ENCODE results near the gene CYP19A1.

The CYP19A1 gene

GRCh38 chr15:51375966-51376640 is 37.7 kb upstream of the CYP19A1 start:
- Histone ChIP-seq H3K4me3 (ENCODE audit: low read depth in 1 of 2, low read length in 2 of 2) (no peak overlapping the region), H3K9me3 (ENCODE audit: control insufficient read depth in 1 of 2, low read length in 2 of 2) (no peaks in the 10 kb centered on the region), H3K27me3 (ENCODE audit: control insufficient read depth in 1 of 2, insufficient read depth in 2 of 2, low read length in 2 of 2) (no peaks in the 10 kb centered on the region), H3K9ac (ENCODE audit: low read depth in 1 of 2, low read length in 2 of 2) (no peak overlapping the region), H3K27ac (ENCODE audit: low read depth, low read length) (no peak overlapping the region), H3K36me3 (ENCODE audit: control insufficient read depth in 1 of 2, insufficient read depth in 2 of 2, low read length in 2 of 2) (no peaks in the 10 kb centered on the region), H3K4me1 (ENCODE audit: control insufficient read depth in 1 of 2, insufficient read depth in 2 of 2, low read length in 2 of 2) (peaks cover 2% of the 10 kb centered on the region in 2 donors)

- Histone ChIP-seq H3K4me1 (ENCODE audit: control insufficient read depth in 1 of 2, insufficient read depth in 2 of 2, low read length in 2 of 2) (no peaks in the 10 kb centered on the region), H3K27me3 (ENCODE audit: control insufficient read depth in 1 of 2, insufficient read depth in 2 of 2, low read length in 2 of 2) (no peaks in the 10 kb centered on the region), H3K9ac (ENCODE audit: low read depth in 1 of 2, low read length in 2 of 2) (no peak overlapping the region), H3K27ac (ENCODE audit: low read depth, low read length) (no peak overlapping the region), H3K4me3 (ENCODE audit: low read depth in 1 of 2, low read length in 2 of 2) (no peak overlapping the region), H3K36me3 (ENCODE audit: control insufficient read depth in 1 of 2, insufficient read depth in 2 of 2, low read length in 2 of 2) (no peaks in the 10 kb centered on the region), H3K9me3 (ENCODE audit: control insufficient read depth in 1 of 2, low read length in 2 of 2) (no peaks in the 10 kb centered on the region)
These were observed 35.7 kb upstream of the CYP19A1 start for GRCh38 chr15:51374131-51374530.

GRCh38 chr15:51371266-51371665 is 32.9 kb upstream of the CYP19A1 start:
- H3K36me3 ChIP-seq (ENCODE audit: control insufficient read depth in 1 of 2, insufficient read depth in 2 of 2, low read length in 2 of 2) = no peaks in the 10 kb centered on the region
- H3K27ac ChIP-seq (ENCODE audit: low read depth, low read length) = no peak overlapping the region
- H3K4me3 ChIP-seq (ENCODE audit: low read depth in 1 of 2, low read length in 2 of 2) = no peak overlapping the region
- no peaks in the 10 kb centered on the region for H3K9me3 ChIP-seq (ENCODE audit: control insufficient read depth in 1 of 2, low read length in 2 of 2)
- H3K4me1 ChIP-seq (ENCODE audit: control insufficient read depth in 1 of 2, insufficient read depth in 2 of 2, low read length in 2 of 2) = peaks cover 9 to 10% of the 10 kb centered on the region in 2 donors
- no peaks in the 10 kb centered on the region for H3K27me3 ChIP-seq (ENCODE audit: control insufficient read depth in 1 of 2, insufficient read depth in 2 of 2, low read length in 2 of 2)
- no peak overlapping the region for H3K9ac ChIP-seq (ENCODE audit: low read depth in 1 of 2, low read length in 2 of 2)

- Histone ChIP-seq H3K36me3 (ENCODE audit: control insufficient read depth in 1 of 2, insufficient read depth in 2 of 2, low read length in 2 of 2) (no peaks in the 10 kb centered on the region), H3K9me3 (ENCODE audit: control insufficient read depth in 1 of 2, low read length in 2 of 2) (no peaks in the 10 kb centered on the region), H3K27ac (ENCODE audit: low read depth, low read length) (no peak overlapping the region), H3K9ac (ENCODE audit: low read depth in 1 of 2, low read length in 2 of 2) (no peak overlapping the region), H3K4me3 (ENCODE audit: low read depth in 1 of 2, low read length in 2 of 2) (no peak overlapping the region), H3K4me1 (ENCODE audit: control insufficient read depth in 1 of 2, insufficient read depth in 2 of 2, low read length in 2 of 2) (peaks cover 9 to 10% of the 10 kb centered on the region in 2 donors), H3K27me3 (ENCODE audit: control insufficient read depth in 1 of 2, insufficient read depth in 2 of 2, low read length in 2 of 2) (no peaks in the 10 kb centered on the region)
These were observed 31.0 kb upstream of the CYP19A1 start for GRCh38 chr15:51369451-51369761.

- H3K9ac ChIP-seq (ENCODE audit: low read depth in 1 of 2, low read length in 2 of 2) = no peak overlapping the region
- no peak overlapping the region for H3K4me3 ChIP-seq (ENCODE audit: low read depth in 1 of 2, low read length in 2 of 2)
- H3K36me3 ChIP-seq (ENCODE audit: control insufficient read depth in 1 of 2, insufficient read depth in 2 of 2, low read length in 2 of 2) = no peaks in the 10 kb centered on the region
- no peak overlapping the region for H3K27ac ChIP-seq (ENCODE audit: low read depth, low read length)
- no peaks in the 10 kb centered on the region for H3K9me3 ChIP-seq (ENCODE audit: control insufficient read depth in 1 of 2, low read length in 2 of 2)
- peaks cover 9 to 10% of the 10 kb centered on the region in 2 donors for H3K4me1 ChIP-seq (ENCODE audit: control insufficient read depth in 1 of 2, insufficient read depth in 2 of 2, low read length in 2 of 2)
- H3K27me3 ChIP-seq (ENCODE audit: control insufficient read depth in 1 of 2, insufficient read depth in 2 of 2, low read length in 2 of 2) = no peaks in the 10 kb centered on the region
These were observed 30.5 kb upstream of the CYP19A1 start for GRCh38 chr15:51368751-51369450.

- Histone ChIP-seq H3K27me3 (ENCODE audit: control insufficient read depth in 1 of 2, insufficient read depth in 2 of 2, low read length in 2 of 2) (no peaks in the 10 kb centered on the region), H3K9me3 (ENCODE audit: control insufficient read depth in 1 of 2, low read length in 2 of 2) (no peaks in the 10 kb centered on the region), H3K36me3 (ENCODE audit: control insufficient read depth in 1 of 2, insufficient read depth in 2 of 2, low read length in 2 of 2) (no peaks in the 10 kb centered on the region), H3K27ac (ENCODE audit: low read depth, low read length) (no peak overlapping the region), H3K4me3 (ENCODE audit: low read depth in 1 of 2, low read length in 2 of 2) (no peak overlapping the region), H3K4me1 (ENCODE audit: control insufficient read depth in 1 of 2, insufficient read depth in 2 of 2, low read length in 2 of 2) (peaks cover 9 to 10% of the 10 kb centered on the region in 2 donors), H3K9ac (ENCODE audit: low read depth in 1 of 2, low read length in 2 of 2) (no peak overlapping the region)
These were observed 29.9 kb upstream of the CYP19A1 start for GRCh38 chr15:51368307-51368706.

GRCh38 chr15:51367322-51367976 is 29.1 kb upstream of the CYP19A1 start:
- Histone ChIP-seq H3K36me3 (ENCODE audit: control insufficient read depth in 1 of 2, insufficient read depth in 2 of 2, low read length in 2 of 2) (no peaks in the 10 kb centered on the region), H3K4me3 (ENCODE audit: low read depth in 1 of 2, low read length in 2 of 2) (no peak overlapping the region), H3K27me3 (ENCODE audit: control insufficient read depth in 1 of 2, insufficient read depth in 2 of 2, low read length in 2 of 2) (no peaks in the 10 kb centered on the region), H3K9me3 (ENCODE audit: control insufficient read depth in 1 of 2, low read length in 2 of 2) (no peaks in the 10 kb centered on the region), H3K4me1 (ENCODE audit: control insufficient read depth in 1 of 2, insufficient read depth in 2 of 2, low read length in 2 of 2) (peaks cover 9 to 10% of the 10 kb centered on the region in 2 donors), H3K27ac (ENCODE audit: low read depth, low read length) (no peak overlapping the region), H3K9ac (ENCODE audit: low read depth in 1 of 2, low read length in 2 of 2) (no peak overlapping the region)

GRCh38 chr15:51366920-51367319 is 28.5 kb upstream of the CYP19A1 start:
- Histone ChIP-seq H3K27me3 (ENCODE audit: control insufficient read depth in 1 of 2, insufficient read depth in 2 of 2, low read length in 2 of 2) (no peaks in the 10 kb centered on the region), H3K36me3 (ENCODE audit: control insufficient read depth in 1 of 2, insufficient read depth in 2 of 2, low read length in 2 of 2) (no peaks in the 10 kb centered on the region), H3K9ac (ENCODE audit: low read depth in 1 of 2, low read length in 2 of 2) (no peak overlapping the region), H3K27ac (ENCODE audit: low read depth, low read length) (no peak overlapping the region), H3K4me1 (ENCODE audit: control insufficient read depth in 1 of 2, insufficient read depth in 2 of 2, low read length in 2 of 2) (peaks cover 9 to 10% of the 10 kb centered on the region in 2 donors), H3K9me3 (ENCODE audit: control insufficient read depth in 1 of 2, low read length in 2 of 2) (no peaks in the 10 kb centered on the region), H3K4me3 (ENCODE audit: low read depth in 1 of 2, low read length in 2 of 2) (no peak overlapping the region)

GRCh38 chr15:51366071-51366470 is 27.7 kb upstream of the CYP19A1 start:
- Histone ChIP-seq H3K4me1 (ENCODE audit: control insufficient read depth in 1 of 2, insufficient read depth in 2 of 2, low read length in 2 of 2) (peaks cover 9 to 10% of the 10 kb centered on the region in 2 donors), H3K27me3 (ENCODE audit: control insufficient read depth in 1 of 2, insufficient read depth in 2 of 2, low read length in 2 of 2) (no peaks in the 10 kb centered on the region), H3K9me3 (ENCODE audit: control insufficient read depth in 1 of 2, low read length in 2 of 2) (no peaks in the 10 kb centered on the region), H3K27ac (ENCODE audit: low read depth, low read length) (no peak overlapping the region), H3K9ac (ENCODE audit: low read depth in 1 of 2, low read length in 2 of 2) (no peak overlapping the region), H3K36me3 (ENCODE audit: control insufficient read depth in 1 of 2, insufficient read depth in 2 of 2, low read length in 2 of 2) (no peaks in the 10 kb centered on the region), H3K4me3 (ENCODE audit: low read depth in 1 of 2, low read length in 2 of 2) (no peak overlapping the region)

GRCh38 chr15:51365417-51365816 is 27.0 kb upstream of the CYP19A1 start:
- H3K9me3 ChIP-seq (ENCODE audit: control insufficient read depth in 1 of 2, low read length in 2 of 2) = no peaks in the 10 kb centered on the region
- no peak overlapping the region for H3K9ac ChIP-seq (ENCODE audit: low read depth in 1 of 2, low read length in 2 of 2)
- H3K36me3 ChIP-seq (ENCODE audit: control insufficient read depth in 1 of 2, insufficient read depth in 2 of 2, low read length in 2 of 2) = no peaks in the 10 kb centered on the region
- H3K4me3 ChIP-seq (ENCODE audit: low read depth in 1 of 2, low read length in 2 of 2) = no peak overlapping the region
- peaks cover 9 to 10% of the 10 kb centered on the region in 2 donors for H3K4me1 ChIP-seq (ENCODE audit: control insufficient read depth in 1 of 2, insufficient read depth in 2 of 2, low read length in 2 of 2)
- H3K27me3 ChIP-seq (ENCODE audit: control insufficient read depth in 1 of 2, insufficient read depth in 2 of 2, low read length in 2 of 2) = no peaks in the 10 kb centered on the region
- H3K27ac ChIP-seq (ENCODE audit: low read depth, low read length) = no peak overlapping the region
